Islet of Langerhans (tissue), 1 donor: ENCODE data around the gene TNMD.

Experiments
- FAIRE-seq: peaks from one replicate; lab custom pipeline; 2011; peaks lifted over from hg19 to GRCh38; lab: Jason Lieb, UNC

TNMD gene

DNA sequence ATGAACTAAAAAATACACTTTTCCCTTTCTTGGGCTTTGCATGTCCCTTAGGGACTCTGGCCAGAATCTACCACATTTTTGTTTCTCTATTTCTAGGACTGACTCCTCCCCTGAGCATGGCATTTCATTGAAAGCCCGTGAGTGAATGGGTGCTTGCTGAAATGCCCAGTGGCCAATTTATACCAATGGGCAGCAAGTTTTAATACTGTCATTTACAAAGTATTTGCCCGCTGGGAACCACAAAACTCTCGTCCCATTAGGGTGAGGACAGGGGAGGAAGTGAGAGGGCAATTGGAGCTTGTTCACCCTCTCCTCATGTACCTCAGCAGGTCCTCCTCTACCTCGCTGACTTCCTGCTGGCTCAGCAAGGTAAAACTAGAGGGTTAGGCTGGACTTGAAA lies 60.4 kb downstream of the TNMD start:
- no peak for FAIRE-seq

DNA sequence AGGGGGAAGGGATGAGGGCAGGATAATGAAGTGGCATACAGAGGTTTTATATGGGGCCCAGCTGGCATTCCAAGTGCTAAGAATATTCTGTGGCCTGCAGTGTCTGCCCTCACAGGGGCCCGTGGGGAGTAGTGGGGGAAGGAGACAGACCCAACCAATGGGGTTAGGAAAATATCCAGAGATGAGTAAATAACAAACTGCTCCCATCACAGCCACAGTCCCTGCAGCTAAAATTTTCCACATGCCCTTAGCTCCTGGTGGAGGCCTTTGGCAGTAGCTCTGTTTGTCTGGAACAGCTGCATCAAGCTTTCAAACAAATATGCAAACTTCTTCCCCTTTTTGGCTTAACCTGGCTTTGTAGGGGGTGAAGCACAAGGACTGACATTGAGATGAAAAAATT lies 62.4 kb downstream of the TNMD start:
- no peak for FAIRE-seq

DNA sequence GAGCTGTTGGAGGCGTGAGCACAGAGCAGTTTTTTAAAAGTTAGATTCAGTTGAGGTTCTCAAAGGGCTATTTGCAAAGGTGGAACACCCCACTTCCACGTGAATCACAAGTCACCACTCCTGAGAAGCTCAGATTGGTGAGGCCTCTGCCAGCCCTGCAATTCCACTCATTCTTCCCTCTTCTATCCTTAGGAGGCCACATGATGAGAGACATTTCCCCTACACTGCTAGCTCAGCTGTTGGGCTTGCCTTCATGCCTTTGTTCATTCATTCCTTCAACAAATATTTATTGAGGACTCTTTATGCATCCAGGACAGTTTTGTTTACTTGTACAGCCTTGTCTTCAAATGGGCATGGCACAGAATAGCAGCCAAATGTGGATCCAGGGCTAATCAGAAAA lies 63.0 kb downstream of the TNMD start:
- FAIRE-seq: no peak

DNA sequence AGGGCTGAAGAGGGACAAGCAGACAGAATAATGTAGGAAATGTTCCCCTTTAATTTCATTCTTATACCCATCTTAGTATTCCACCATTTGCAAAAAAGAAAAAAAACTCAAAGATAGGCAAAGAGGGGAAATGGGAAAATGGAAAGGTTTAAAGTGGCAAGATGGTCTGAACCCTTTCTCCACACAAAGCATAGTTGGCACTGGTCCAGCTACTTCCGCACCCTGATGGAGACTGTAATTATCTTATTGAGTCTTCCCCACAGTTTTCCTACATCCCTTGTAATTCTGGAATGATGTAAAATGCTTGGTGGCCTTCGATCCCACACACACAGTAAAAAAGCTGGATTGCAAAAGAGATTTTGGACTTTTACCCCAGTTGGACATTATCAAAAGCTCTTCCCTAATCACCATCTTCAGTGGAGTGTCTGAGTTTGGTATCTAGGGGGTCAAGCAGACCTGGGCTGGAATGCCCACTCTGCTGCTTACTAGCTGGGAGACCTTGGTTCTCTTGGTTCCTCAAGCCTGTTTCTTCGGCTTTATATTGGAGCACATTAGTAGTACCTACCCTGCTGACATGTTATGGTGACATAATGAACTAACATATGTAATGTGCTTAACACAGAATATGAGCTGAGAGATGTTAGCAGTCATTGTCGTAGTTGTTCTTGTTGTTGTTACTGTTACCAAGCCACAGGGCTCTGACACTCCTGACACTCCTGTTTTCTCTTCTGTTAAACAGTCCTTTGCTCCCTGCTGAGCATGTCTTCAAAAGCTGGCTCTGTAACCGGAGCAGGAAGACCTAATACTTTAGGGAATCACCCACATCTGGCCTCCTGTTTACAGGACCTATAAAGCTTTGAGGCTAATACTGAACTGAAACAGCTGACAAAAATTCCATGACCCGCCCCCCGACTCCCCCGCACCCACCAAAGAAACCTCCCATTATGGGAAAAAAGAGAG lies 64.0 kb downstream of the TNMD start:
- no peak for FAIRE-seq
